Neuron (in vitro differentiated cells): Measurements from ENCODE around the gene GFRA1.

Source experiments
- H2AFZ ChIP-seq: one replicate; pipeline ENCODE4 v1.6.1; 2013; ENCODE audit warnings: low read depth, mild to moderate bottlenecking, inconsistent platforms, low read length, moderate library complexity
- H3K27me3 ChIP-seq: one replicate; pipeline ENCODE4 v1.6.1; 2013; ENCODE audit warnings: low read length; ENCODE audit not compliant: insufficient read depth
- H3K36me3 ChIP-seq: one replicate; pipeline ENCODE4 v1.6.1; 2013; ENCODE audit warnings: low read length; ENCODE audit not compliant: insufficient read depth
- H3K4me1 ChIP-seq: one replicate; pipeline ENCODE4 v1.6.1; 2013; ENCODE audit warnings: low read length; ENCODE audit not compliant: insufficient read depth
- H3K4me3 ChIP-seq: 2 replicates; pipeline ENCODE4 v1.5.1; 2013; ENCODE audit warnings: mild to moderate bottlenecking, low read length, moderate library complexity
- H3K9me3 ChIP-seq: one replicate; pipeline ENCODE4 v1.6.1; 2013; ENCODE audit warnings: low read length

Gene GFRA1

GRCh38 chr10:116126954-116127695 is 145.9 kb downstream of the GFRA1 start:
- Histone ChIP-seq H3K9me3 (no peaks in the 10 kb centered on the region), H3K27me3 (no peaks in the 10 kb centered on the region), H3K36me3 (peaks cover 9% of the 10 kb centered on the region), H3K4me1 (peaks cover 15% of the 10 kb centered on the region), H3K4me3 (no peak overlapping the region), H2AFZ (no peak overlapping the region)

DNA sequence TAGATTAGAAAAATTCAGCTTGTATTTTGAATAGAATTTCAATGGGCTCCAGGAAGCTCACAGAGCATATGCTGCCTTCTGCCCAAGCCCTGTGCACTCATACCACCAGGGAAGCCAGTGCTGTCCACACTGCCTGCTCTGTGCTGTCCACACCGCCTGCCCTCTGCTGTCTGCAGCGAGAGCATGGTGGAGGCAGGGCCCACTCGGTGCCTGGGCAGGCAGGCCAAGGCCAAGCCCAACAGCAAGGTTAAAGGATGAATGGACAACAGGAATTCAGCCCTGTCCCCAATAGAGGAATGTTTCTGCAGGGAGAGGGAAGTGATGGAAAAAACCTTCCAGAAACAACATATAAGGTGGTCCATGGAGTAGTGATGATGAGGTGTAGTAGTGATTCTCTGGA is 146.8 kb downstream of the GFRA1 start:
- Histone ChIP-seq H2AFZ (no peak overlapping the region), H3K36me3 (peaks cover 9% of the 10 kb centered on the region), H3K4me1 (peaks cover 15% of the 10 kb centered on the region), H3K27me3 (no peaks in the 10 kb centered on the region), H3K9me3 (no peaks in the 10 kb centered on the region), H3K4me3 (no peak overlapping the region)

GRCh38 chr10:116125180-116125579 is 147.8 kb downstream of the GFRA1 start:
- peaks cover 15% of the 10 kb centered on the region for H3K4me1 ChIP-seq
- H3K36me3 ChIP-seq: peaks cover 11% of the 10 kb centered on the region
- H3K4me3 ChIP-seq: no peak overlapping the region
- no peak overlapping the region for H2AFZ ChIP-seq
- no peaks in the 10 kb centered on the region for H3K27me3 ChIP-seq
- H3K9me3 ChIP-seq: no peaks in the 10 kb centered on the region

DNA sequence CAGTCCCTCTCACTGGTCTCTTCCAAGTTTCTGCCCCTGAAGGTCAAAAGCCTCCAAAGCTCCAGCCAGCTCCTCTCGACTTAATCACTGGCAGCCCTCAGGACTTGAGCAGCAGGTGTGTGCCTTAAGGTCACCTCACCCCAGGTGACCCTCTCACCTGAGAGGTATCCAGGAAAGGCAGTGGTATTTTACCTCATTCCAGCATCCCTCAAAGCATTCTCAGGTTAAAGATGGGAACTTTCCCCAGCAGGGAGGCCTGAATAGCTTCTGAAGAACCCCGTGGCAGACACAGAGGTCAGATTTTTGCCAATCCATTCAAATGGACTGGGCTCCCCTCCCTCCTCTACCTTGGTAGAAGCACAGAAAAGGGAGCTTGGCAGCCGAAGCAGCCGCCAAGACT is 148.2 kb downstream of the GFRA1 start:
- Histone ChIP-seq H3K4me3 (no peak overlapping the region), H3K27me3 (no peaks in the 10 kb centered on the region), H3K36me3 (peaks cover 11% of the 10 kb centered on the region), H2AFZ (no peak overlapping the region), H3K4me1 (peaks cover 15% of the 10 kb centered on the region), H3K9me3 (no peaks in the 10 kb centered on the region)

DNA sequence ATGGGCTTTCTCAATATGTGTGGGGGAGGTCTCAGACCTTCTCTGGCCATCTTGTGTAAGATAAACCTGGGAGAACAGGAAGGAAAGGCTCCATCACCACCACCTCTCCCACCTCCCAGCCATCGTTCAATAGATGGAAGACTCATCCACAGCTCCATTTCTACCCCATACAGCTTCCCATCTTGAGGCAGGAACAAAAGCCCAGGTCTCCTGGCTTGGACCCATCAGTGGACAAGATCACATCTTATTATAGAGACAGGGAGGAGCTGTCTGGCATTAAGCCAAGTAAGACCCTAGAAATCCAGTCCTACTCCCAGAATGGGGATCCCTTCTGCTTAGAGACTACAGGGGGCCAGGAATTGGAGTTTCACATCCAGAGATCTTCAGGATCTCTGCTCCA is 150.3 kb downstream of the GFRA1 start:
- Histone ChIP-seq H3K27me3 (no peaks in the 10 kb centered on the region), H3K4me1 (peaks cover 15% of the 10 kb centered on the region), H3K4me3 (no peak overlapping the region), H3K9me3 (no peaks in the 10 kb centered on the region), H3K36me3 (peaks cover 16% of the 10 kb centered on the region), H2AFZ (no peak overlapping the region)

- no peaks in the 10 kb centered on the region for H3K27me3 ChIP-seq
- no peaks in the 10 kb centered on the region for H3K9me3 ChIP-seq
- peaks cover 8% of the 10 kb centered on the region for H3K4me1 ChIP-seq
- H2AFZ ChIP-seq: no peak overlapping the region
- H3K36me3 ChIP-seq: peaks cover 16% of the 10 kb centered on the region
- no peak overlapping the region for H3K4me3 ChIP-seq
Measured at GRCh38 chr10:116121640-116122525, 151.1 kb downstream of the GFRA1 start.

DNA sequence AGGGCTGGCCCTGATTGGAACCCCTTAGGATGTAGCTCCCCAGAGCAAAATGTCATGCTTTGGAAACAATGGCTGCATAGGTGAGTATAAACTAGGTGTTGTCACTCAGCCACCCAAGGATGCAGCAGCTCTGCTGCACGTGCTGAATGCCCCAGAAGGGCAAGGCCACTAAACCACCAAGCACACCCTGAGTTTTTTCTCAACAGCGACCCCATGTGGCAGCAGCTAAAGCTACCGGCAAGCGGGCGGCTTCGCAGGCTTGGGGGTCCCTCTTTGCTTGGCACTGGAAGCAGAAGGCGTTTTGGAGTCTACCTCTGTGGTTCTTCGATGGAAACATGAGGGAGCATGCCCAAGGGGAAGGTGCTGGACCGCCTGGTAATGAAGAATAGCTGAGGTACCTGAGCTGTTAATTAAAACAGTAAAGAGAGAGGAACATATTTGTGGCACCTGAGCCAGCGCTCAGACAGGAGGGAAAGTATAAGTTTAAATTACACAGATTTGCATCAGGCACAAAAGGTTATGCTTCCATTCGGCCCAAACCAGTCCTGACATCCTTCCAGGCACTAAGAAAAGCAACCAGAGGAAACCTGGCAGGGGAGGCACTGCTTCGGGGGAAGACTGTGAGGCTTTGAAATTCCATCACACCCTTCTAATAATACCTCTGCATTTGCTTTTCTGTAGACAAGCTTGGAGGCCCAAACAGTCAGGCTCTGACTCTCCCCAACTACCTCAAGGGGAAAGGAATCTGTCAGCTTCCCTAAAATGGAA is 152.1 kb downstream of the GFRA1 start:
- Histone ChIP-seq H2AFZ (no peak overlapping the region), H3K4me3 (no peak overlapping the region), H3K9me3 (no peaks in the 10 kb centered on the region), H3K27me3 (no peaks in the 10 kb centered on the region), H3K36me3 (peaks cover 18% of the 10 kb centered on the region), H3K4me1 (no peaks in the 10 kb centered on the region)

GRCh38 chr10:116118847-116119246 is 154.2 kb downstream of the GFRA1 start:
- H3K4me3 ChIP-seq: no peak overlapping the region

DNA sequence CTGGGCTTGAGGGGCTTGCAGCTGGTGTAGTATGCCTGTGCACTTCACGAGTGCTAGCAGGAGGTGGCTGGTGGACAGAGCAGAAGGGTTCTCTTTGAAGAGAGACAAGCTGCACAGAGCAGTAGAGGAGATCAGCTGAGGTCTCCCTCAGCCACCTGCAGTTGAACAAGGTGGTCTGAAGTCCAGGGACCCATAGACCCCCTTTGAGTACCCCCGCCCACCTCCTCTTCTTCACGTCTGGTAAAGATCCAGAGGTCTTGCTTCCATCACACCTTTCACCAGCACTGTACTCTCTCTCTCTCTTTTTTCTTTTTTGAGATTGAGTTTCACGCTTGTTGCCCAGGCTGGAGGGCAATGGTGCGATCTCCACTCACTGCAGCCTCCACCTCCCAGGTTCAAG is 157.2 kb downstream of the GFRA1 start:
- Histone ChIP-seq H3K4me1 (no peaks in the 10 kb centered on the region), H3K4me3 (no peak overlapping the region), H3K27me3 (no peaks in the 10 kb centered on the region), H3K9me3 (no peaks in the 10 kb centered on the region), H2AFZ (no peak overlapping the region), H3K36me3 (peaks cover 9% of the 10 kb centered on the region)

More at GRCh38 chr10:116118847-116119246, 154.2 kb downstream of the GFRA1 start:
- no peaks in the 10 kb centered on the region for H3K9me3 ChIP-seq
- no peaks in the 10 kb centered on the region for H3K4me1 ChIP-seq
- H3K27me3 ChIP-seq: no peaks in the 10 kb centered on the region
- no peak overlapping the region for H2AFZ ChIP-seq
- H3K36me3 ChIP-seq: peaks cover 9% of the 10 kb centered on the region

DNA sequence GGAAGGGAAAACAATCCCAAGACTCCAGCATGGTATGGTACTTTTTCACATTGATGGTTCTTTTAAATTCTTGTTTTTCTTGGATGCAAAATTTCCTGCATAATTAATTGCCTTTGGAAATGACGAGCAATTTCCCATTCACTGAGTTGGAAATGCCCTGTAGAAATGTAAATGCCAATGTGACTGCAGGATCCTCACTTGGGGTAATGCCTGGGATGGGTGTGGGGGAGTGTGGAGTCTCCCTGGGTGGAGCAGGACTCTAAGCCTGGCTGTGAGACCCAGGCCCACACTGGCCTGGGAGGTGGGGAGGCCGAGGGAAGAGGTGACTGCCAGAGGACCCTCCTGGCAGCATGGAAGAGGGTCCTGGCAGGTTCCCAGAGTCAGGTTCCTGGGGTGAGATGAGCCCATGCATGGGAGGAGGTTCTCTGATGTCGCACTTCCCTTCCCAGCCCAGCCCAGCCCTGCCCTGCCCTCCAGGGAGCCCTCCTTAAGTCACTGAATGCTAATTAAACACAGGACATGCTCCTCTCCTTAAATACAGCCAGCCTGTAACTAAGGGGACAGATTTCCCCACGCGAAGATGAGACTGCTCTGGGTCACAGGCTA is 157.9 kb downstream of the GFRA1 start:
- no peaks in the 10 kb centered on the region for H3K27me3 ChIP-seq
- no peaks in the 10 kb centered on the region for H3K4me1 ChIP-seq
- no peak overlapping the region for H3K4me3 ChIP-seq
- H2AFZ ChIP-seq: no peak overlapping the region
- peaks cover 7% of the 10 kb centered on the region for H3K36me3 ChIP-seq
- no peaks in the 10 kb centered on the region for H3K9me3 ChIP-seq

DNA sequence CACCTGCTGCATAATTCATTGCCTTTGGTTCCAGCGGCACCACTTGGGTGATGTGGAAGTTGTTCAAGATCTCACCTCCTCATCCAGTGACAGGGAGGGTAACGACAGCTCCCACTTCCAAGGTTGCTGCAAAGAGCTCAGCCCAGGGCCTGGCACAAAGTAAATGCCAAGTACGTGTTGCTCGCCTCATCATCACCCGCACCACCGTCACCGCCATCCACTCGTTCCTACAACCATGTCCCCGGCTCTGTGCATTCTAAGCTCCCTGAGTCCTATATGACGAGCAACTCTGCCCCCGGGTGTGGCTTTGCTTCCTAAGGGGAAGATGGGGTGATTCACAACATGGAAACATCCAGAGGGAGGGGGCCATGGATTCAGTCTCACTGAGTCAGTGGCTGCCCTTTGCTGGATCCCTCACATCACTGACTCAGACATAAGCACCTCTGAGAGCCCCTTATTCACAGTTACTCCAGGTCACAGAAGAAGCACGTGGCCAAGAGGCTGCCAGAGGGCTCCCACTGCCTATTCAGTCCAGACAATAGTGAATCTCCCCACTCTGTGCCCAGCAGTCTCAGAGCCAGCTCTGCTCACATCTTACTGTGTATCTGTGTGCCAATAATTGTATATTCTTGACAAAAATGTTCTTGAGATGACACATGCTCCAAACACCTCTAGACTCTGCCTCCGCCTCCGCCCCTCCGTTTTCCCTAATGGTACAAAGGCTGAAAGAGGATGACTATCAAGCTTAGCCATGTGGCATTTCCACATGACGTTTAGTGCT is 159.1 kb downstream of the GFRA1 start:
- Histone ChIP-seq H3K4me1 (no peaks in the 10 kb centered on the region), H3K27me3 (no peaks in the 10 kb centered on the region), H3K36me3 (peaks cover 5% of the 10 kb centered on the region), H2AFZ (no peak overlapping the region), H3K4me3 (no peak overlapping the region), H3K9me3 (no peaks in the 10 kb centered on the region)
